CD14-positive monocyte (primary cell): ENCODE measurements around the gene EVX1. TPM values are rescaled to one million over a fixed set of nuclear protein-coding genes. Genes with fewer than 3 reads are reported as not detected.

ENCODE experiments used
- DNase-seq, 3 donors: peaks; one replicate each; pipeline ENCODE4 v3.0.0-alpha.2; 2011 to 2022
- H2AFZ ChIP-seq: 2 replicates; pipeline ENCODE4 v1.6.0; 2012; ENCODE audit warnings: mild to moderate bottlenecking, low read depth, low read length, inconsistent platforms; ENCODE audit not compliant: insufficient read depth, poor library complexity, severe bottlenecking
- H3K27ac ChIP-seq, 2 donors: 1 replicate in 1 of 2; 2 replicates in 1 of 2; pipeline ENCODE4 v1.5.1; 2012 to 2013; ENCODE audit warnings: low read length in 2 of 2, control low read depth in 1 of 2, inconsistent platforms in 1 of 2, low read depth in 1 of 2, mild to moderate bottlenecking in 1 of 2
- H3K27me3 ChIP-seq, 2 donors: one replicate each; pipeline versions ENCODE4 v1.6.0 to v1.6.1; 2011 to 2013; ENCODE audit warnings: low read length in 2 of 2; ENCODE audit not compliant: control insufficient read depth in 2 of 2, insufficient read depth in 2 of 2
- H3K36me3 ChIP-seq, 2 donors: replicated peaks in 1 of 2; 1 replicate in 1 of 2; 2 replicates in 1 of 2; pipeline versions ENCODE4 v1.5.1 to v1.6.1; 2012 to 2013; ENCODE audit warnings: low read length in 2 of 2, control low read depth in 1 of 2, inconsistent platforms in 1 of 2, mild to moderate bottlenecking in 1 of 2; ENCODE audit not compliant: insufficient read depth in 2 of 2, control insufficient read depth in 1 of 2
- H3K4me1 ChIP-seq, 2 donors: 1 replicate in 1 of 2; 2 replicates in 1 of 2; pipeline versions ENCODE4 v1.5.1 to v1.6.1; 2012 to 2013; ENCODE audit warnings: low read length in 2 of 2, control low read depth in 1 of 2, inconsistent platforms in 1 of 2, mild to moderate bottlenecking in 1 of 2, moderate library complexity in 1 of 2; ENCODE audit not compliant: insufficient read depth in 2 of 2, control insufficient read depth in 1 of 2
- H3K4me2 ChIP-seq: replicated peaks from 2 replicates; pipeline ENCODE3; 2012; ENCODE audit warnings: low read length, moderate library complexity, mild to moderate bottlenecking; ENCODE audit not compliant: poor library complexity, severe bottlenecking; ENCODE audit errors: extremely low read depth
- H3K4me3 ChIP-seq, 3 experiments: fragments of 200-600 bp in 1 of 3; sonication (generic) in 1 of 3; replicated peaks in 1 of 3; 1 replicate in 2 of 3; 2 replicates in 1 of 3; pipeline ENCODE4 v1.5.1; 2011 to 2013; ENCODE audit warnings: low read length in 3 of 3, mild to moderate bottlenecking in 3 of 3, control low read depth in 2 of 3, low read depth in 2 of 3, inconsistent platforms in 1 of 3, moderate library complexity in 1 of 3
- H3K79me2 ChIP-seq: 2 replicates; pipeline ENCODE4 v1.6.0; 2012; ENCODE audit warnings: mild to moderate bottlenecking, control low read depth, inconsistent platforms, low read length, moderate library complexity; ENCODE audit not compliant: insufficient read depth
- H3K9ac ChIP-seq: 2 replicates; pipeline ENCODE4 v1.6.0; 2017; ENCODE audit warnings: low read length, mild to moderate bottlenecking; ENCODE audit not compliant: insufficient read depth, poor library complexity, severe bottlenecking
- H3K9me3 ChIP-seq, 2 donors: replicated peaks in 1 of 2; 1 replicate in 1 of 2; 2 replicates in 1 of 2; pipeline versions ENCODE4 v1.5.1 to v1.6.1; 2012 to 2013; ENCODE audit warnings: low read length in 2 of 2, control low read depth in 1 of 2; ENCODE audit not compliant: control insufficient read depth in 1 of 2, insufficient read depth in 1 of 2
- H4K20me1 ChIP-seq: 2 replicates; pipeline ENCODE4 v1.6.0; 2012; ENCODE audit warnings: mild to moderate bottlenecking, low read length, control low read depth, moderate library complexity; ENCODE audit not compliant: insufficient read depth
- H3K27ac Mint-ChIP-seq, 7 donors: one replicate each; pipeline ENCODE4 v1.8.0; 2020; ENCODE audit warnings: mild to moderate bottlenecking in 7 of 7, mixed read lengths in 7 of 7, moderate library complexity in 6 of 7, inconsistent platforms in 2 of 7
- H3K27me3 Mint-ChIP-seq, 3 donors: one replicate each; pipeline ENCODE4 v1.8.0; 2021 to 2022; ENCODE audit warnings: low read depth in 3 of 3, mild to moderate bottlenecking in 3 of 3, mixed read lengths in 3 of 3, moderate library complexity in 3 of 3, inconsistent platforms in 1 of 3
- H3K36me3 Mint-ChIP-seq, 2 donors: one replicate each; pipeline ENCODE4 v1.8.0; 2020; ENCODE audit warnings: mixed read lengths in 2 of 2, inconsistent platforms in 1 of 2, mild to moderate bottlenecking in 1 of 2
- H3K4me1 Mint-ChIP-seq: one replicate; pipeline ENCODE4 v1.8.0; 2020; ENCODE audit warnings: mild to moderate bottlenecking, mixed read lengths
- H3K4me3 Mint-ChIP-seq, 2 donors: one replicate each; pipeline ENCODE4 v1.8.0; 2020; ENCODE audit warnings: mild to moderate bottlenecking in 2 of 2, mixed read lengths in 2 of 2, moderate library complexity in 1 of 2
- H3K9me3 Mint-ChIP-seq, 7 donors: one replicate each; pipeline ENCODE4 v1.8.0; 2020 to 2022; ENCODE audit warnings: mixed read lengths in 7 of 7, mild to moderate bottlenecking in 6 of 7, moderate library complexity in 6 of 7, inconsistent platforms in 2 of 7
- WGBS: methylation state at CpG from one replicate; pipeline ENCODE4 v1.1.5; 2013; ENCODE audit warnings: missing lambda C conversion rate; ENCODE audit not compliant: insufficient coverage; 5-methylcytosine and 5-hydroxymethylcytosine counted together
- intact Hi-C, 2 donors: fragments of 100-400 bp; cut with micrococcal nuclease; formaldehyde crosslinking; loops; one replicate each; pipeline versions ENCODE4 v1.15.0 to v1.15.1; 2023
- polyA plus RNA-seq, 3 donors: library from polyadenylated mRNA; depleted of rRNA in 1 of 3; unstranded in 2 of 3; stranded (reverse) in 1 of 3; fragments of 300-500 nt in 2 of 3; fragments of >200 nt in 1 of 3; fragmentation: Illumina TruSeq in 2 of 3; gene quantifications; 1 replicate in 2 of 3; 2 replicates in 1 of 3; pipeline ENCODE4 v1.2.3, GENCODE V29; 2012 to 2021
- TF ChIP-seq, protein P1 (sequence below): fragments of 200-600 bp; IDR thresholded peaks from one replicate; pipeline ENCODE4 v1.8.0; 2022; ENCODE audit warnings: antibody characterized with exemption, mild to moderate bottlenecking

EVX1 gene
- polyA plus RNA-seq, 3 donors, result not detected

DNA sequence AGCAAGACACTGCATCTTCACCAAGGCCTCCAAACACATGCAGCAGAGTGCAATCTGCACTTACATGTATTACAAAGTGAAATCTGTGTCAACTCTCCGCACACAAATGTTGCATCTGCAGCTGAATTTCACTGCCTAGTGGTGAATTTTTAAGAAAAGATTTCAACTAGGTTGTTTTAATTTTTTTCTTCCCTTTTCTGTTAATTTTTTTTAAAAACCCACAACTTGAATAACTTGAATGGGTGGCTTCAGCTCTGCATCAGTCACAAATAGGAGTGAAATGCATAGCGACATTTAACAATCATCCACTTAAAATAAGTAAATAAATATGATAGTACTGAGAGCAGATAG is 48.6 kb upstream of the EVX1 start:
- H3K4me3 ChIP-seq, result no peak overlapping the region
- no peaks in the 10 kb centered on the region for H3K36me3 ChIP-seq
- Mint-ChIP-seq H3K36me3 (peaks cover 7 to 18% of the 10 kb centered on the region in 2 donors), H3K4me1 (peaks cover 50% of the 10 kb centered on the region), H3K9me3 (peaks cover 0 to 47% (median 24%) of the 10 kb centered on the region in 7 donors), H3K27ac (no peak overlapping the region), H3K4me3 (peak overlapping the region in 1 of 2 donors; percentile 89), H3K27me3 (peaks cover 91 to 94% (median 93%) of the 10 kb centered on the region in 3 donors)
- peaks cover 96 to 98% of the 10 kb centered on the region in 2 donors for H3K27me3 ChIP-seq
- no peaks in the 10 kb centered on the region for H3K79me2 ChIP-seq
- intact Hi-C loops, result loop anchor here (5.0 to 10.0 kb wide), 3 partner anchors 383 to 731 kb away; no protein-coding TSS in a partner anchor
- no CpG with 5 or more reads among the region's 2 CpGs for WGBS
- no peak overlapping the region for H3K9ac ChIP-seq
- H3K4me2 ChIP-seq, result no peak overlapping the region
- peaks cover 6 to 62% of the 10 kb centered on the region in 2 donors for H3K9me3 ChIP-seq
- no peak overlapping the region for H2AFZ ChIP-seq
- no peak overlapping the region for H3K27ac ChIP-seq
- no peak for DNase-seq
- H4K20me1 ChIP-seq, result no peaks in the 10 kb centered on the region
- peaks cover 27 to 32% of the 10 kb centered on the region in 2 donors for H3K4me1 ChIP-seq
- TF ChIP-seq, protein P1, sequence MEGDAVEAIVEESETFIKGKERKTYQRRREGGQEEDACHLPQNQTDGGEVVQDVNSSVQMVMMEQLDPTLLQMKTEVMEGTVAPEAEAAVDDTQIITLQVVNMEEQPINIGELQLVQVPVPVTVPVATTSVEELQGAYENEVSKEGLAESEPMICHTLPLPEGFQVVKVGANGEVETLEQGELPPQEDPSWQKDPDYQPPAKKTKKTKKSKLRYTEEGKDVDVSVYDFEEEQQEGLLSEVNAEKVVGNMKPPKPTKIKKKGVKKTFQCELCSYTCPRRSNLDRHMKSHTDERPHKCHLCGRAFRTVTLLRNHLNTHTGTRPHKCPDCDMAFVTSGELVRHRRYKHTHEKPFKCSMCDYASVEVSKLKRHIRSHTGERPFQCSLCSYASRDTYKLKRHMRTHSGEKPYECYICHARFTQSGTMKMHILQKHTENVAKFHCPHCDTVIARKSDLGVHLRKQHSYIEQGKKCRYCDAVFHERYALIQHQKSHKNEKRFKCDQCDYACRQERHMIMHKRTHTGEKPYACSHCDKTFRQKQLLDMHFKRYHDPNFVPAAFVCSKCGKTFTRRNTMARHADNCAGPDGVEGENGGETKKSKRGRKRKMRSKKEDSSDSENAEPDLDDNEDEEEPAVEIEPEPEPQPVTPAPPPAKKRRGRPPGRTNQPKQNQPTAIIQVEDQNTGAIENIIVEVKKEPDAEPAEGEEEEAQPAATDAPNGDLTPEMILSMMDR, result no peak

DNA sequence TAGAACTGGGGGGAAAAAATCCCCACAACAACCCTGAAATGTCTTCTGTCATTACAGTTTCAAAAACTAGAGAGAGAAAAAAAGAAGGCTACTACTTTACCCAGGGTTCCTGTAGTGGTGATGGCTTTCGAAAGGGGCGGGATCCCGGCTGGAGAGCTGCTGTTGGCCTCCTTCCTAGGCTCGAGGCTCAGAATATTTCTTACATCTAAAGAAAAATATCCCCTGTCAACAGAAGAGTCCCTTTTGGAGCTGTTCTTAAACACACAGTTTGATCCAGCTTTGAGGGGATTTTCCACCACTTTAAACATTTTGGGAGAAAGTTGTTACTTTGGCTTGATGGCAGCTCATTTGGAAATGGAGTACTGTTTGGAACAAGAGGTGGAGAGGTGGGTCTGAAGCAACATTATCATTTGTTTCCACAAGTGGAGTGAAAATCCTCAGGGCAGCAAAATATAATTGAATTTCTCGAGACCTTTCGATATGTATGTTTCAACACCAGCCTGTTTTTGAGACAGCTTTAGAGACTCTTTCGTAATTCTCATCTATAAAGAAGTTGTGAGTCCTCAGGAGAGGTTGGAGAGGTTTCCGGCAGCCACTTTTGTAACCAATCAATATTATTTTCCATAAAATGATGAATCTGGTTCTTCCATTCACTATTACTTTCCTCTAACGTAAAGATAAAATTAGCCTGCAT is 47.8 kb upstream of the EVX1 start:
- DNase-seq, result no peak
- Mint-ChIP-seq H3K9me3 (peaks cover 0 to 42% (median 21%) of the 10 kb centered on the region in 7 donors), H3K36me3 (peaks cover 8 to 14% of the 10 kb centered on the region in 2 donors), H3K4me1 (peaks cover 45% of the 10 kb centered on the region), H3K27me3 (peaks cover 86 to 91% (median 89%) of the 10 kb centered on the region in 3 donors), H3K27ac (no peak overlapping the region), H3K4me3 (peak overlapping the region in 1 of 2 donors; percentile 89)
- Histone ChIP-seq H3K4me1 (peaks cover 25 to 32% of the 10 kb centered on the region in 2 donors), H3K36me3 (no peaks in the 10 kb centered on the region), H3K79me2 (no peaks in the 10 kb centered on the region), H3K9me3 (peaks cover 6 to 56% of the 10 kb centered on the region in 2 donors), H2AFZ (no peak overlapping the region), H3K27me3 (peaks cover 91 to 93% of the 10 kb centered on the region in 2 donors), H3K4me3 (no peak overlapping the region), H3K4me2 (no peak overlapping the region), H3K27ac (no peak overlapping the region), H4K20me1 (no peaks in the 10 kb centered on the region), H3K9ac (no peak overlapping the region)
- intact Hi-C loops, result loop anchor here (5.0 to 10.0 kb wide), 4 partner anchors 382 to 827 kb away; no protein-coding TSS in a partner anchor
- no CpG with 5 or more reads among the region's 9 CpGs for WGBS
- TF ChIP-seq, protein P1, result no peak
